Mucosa of descending colon (tissue), 3 donors: ENCODE results near the gene PLEKHM3. TPM values are rescaled to one million over a fixed set of nuclear protein-coding genes. Genes with fewer than 3 reads are reported as not detected.

Experiments used
- ATAC-seq: fragments of 200-7000 bp; cut with Tn5 transposase; one replicate; pipeline ENCODE4 v1.9.1; 2020; ENCODE audit warnings: mild to moderate bottlenecking, moderate library complexity
- DNase-seq, 3 donors: peaks; one replicate each; pipeline ENCODE4 v3.0.0-alpha.2; 2020
- H3K36me3 ChIP-seq: fragments of 200-600 bp; one replicate; pipeline ENCODE4 v1.8.0; 2021; ENCODE audit warnings: low read depth, mild to moderate bottlenecking
- H3K4me1 ChIP-seq: fragments of 200-600 bp; one replicate; pipeline ENCODE4 v1.8.0; 2021; ENCODE audit warnings: low read depth, mild to moderate bottlenecking
- H3K4me3 ChIP-seq: fragments of 200-600 bp; one replicate; pipeline ENCODE4 v1.8.0; 2021; ENCODE audit warnings: mild to moderate bottlenecking
- H3K9me3 ChIP-seq: fragments of 200-600 bp; one replicate; pipeline ENCODE4 v1.8.0; 2021; ENCODE audit warnings: mild to moderate bottlenecking
- intact Hi-C, 2 donors: fragments of 100-400 bp; cut with DNase I in 1 of 2; cut with micrococcal nuclease in 1 of 2; formaldehyde crosslinking; loops; one replicate each; pipeline versions ENCODE4 v1.11.0 to v1.11.1; 2022; cut with DNase I, micrococcal nuclease
- total RNA-seq, 3 donors: library from RNA; stranded (reverse); fragmentation: NEBNext Ultra II Directional in 2 of 3; extraction: Animal tissue kit (Norgen Biotek cat#: 25700) in 2 of 3; gene quantifications; one replicate each; pipeline versions ENCODE4 v1.2.1 to v1.2.4, GENCODE V29; 2021 to 2023
- TF ChIP-seq, protein P1 (sequence below): fragments of 200-600 bp; IDR thresholded peaks from one replicate; pipeline ENCODE4 v1.8.0; 2022; ENCODE audit warnings: antibody characterized with exemption, mild to moderate bottlenecking
- donor health status: DM: no; HTN: no; CAD: no; lungs with moderate emphysema.
- donor health status: DM: no; HTN: no; CAD: no.
- donor health status: DM: no; HTN: yes; CAD: no.

PLEKHM3 gene
- total RNA-seq, 3 donors from 2014 or later = 9.7 to 21.1 (median 12.9) TPM

DNA sequence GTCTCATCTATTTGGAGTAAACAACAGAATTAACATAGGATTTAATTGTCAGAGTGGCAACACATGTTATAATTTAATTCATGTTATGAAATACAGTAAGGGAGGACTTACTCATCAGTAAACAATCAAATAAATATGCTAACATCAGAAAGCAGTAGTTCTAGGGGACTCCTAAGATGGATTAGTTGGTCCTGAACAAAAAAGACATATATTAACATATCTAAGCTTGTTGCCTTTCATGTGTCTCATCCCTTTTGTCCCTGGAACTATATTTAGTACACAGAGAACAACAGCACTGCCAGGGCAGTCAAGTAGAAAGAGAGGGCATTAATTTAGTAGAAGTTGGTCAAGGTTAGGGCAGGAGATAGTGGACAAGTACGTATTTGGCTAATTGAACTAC lies 137.8 kb downstream of the PLEKHM3 start:
- intact Hi-C loops = no loop called here
- no peaks in the 10 kb centered on the region for H3K9me3 ChIP-seq
- ATAC-seq (no peak), DNase-seq (no peak)
- peaks cover 16% of the 10 kb centered on the region for H3K4me1 ChIP-seq
- TF ChIP-seq, protein P1, sequence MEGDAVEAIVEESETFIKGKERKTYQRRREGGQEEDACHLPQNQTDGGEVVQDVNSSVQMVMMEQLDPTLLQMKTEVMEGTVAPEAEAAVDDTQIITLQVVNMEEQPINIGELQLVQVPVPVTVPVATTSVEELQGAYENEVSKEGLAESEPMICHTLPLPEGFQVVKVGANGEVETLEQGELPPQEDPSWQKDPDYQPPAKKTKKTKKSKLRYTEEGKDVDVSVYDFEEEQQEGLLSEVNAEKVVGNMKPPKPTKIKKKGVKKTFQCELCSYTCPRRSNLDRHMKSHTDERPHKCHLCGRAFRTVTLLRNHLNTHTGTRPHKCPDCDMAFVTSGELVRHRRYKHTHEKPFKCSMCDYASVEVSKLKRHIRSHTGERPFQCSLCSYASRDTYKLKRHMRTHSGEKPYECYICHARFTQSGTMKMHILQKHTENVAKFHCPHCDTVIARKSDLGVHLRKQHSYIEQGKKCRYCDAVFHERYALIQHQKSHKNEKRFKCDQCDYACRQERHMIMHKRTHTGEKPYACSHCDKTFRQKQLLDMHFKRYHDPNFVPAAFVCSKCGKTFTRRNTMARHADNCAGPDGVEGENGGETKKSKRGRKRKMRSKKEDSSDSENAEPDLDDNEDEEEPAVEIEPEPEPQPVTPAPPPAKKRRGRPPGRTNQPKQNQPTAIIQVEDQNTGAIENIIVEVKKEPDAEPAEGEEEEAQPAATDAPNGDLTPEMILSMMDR = no peak
- H3K4me3 ChIP-seq = no peak overlapping the region
- no peaks in the 10 kb centered on the region for H3K36me3 ChIP-seq

DNA sequence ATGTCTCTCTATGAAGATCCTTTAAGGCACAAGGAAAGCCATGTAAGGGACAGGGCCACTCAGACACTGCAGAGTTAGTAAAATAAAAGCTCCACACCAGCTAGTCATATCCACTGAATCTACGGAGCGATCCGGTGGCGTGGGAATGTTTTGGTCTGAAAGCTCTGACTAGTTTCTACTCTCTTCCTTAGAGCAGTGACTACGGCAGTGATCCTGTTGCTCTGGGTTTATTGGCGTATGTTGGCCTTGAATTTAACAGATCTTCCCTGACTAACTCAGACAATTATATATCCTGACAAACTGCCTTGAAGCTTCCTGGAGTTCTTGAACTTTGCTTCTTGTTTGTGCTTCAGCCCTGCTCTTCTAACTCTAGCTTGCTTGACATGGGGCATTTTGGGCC lies 140.3 kb downstream of the PLEKHM3 start:
- H3K4me3 ChIP-seq = no peak overlapping the region
- intact Hi-C loops = no loop called here
- no peaks in the 10 kb centered on the region for H3K9me3 ChIP-seq
- H3K36me3 ChIP-seq = no peaks in the 10 kb centered on the region
- peak in 2 of 3 donors; percentile 45 to 68 for DNase-seq
- peak; percentile 98 for ATAC-seq
- H3K4me1 ChIP-seq = peaks cover 16% of the 10 kb centered on the region
- TF ChIP-seq, protein P1 = no peak

DNA sequence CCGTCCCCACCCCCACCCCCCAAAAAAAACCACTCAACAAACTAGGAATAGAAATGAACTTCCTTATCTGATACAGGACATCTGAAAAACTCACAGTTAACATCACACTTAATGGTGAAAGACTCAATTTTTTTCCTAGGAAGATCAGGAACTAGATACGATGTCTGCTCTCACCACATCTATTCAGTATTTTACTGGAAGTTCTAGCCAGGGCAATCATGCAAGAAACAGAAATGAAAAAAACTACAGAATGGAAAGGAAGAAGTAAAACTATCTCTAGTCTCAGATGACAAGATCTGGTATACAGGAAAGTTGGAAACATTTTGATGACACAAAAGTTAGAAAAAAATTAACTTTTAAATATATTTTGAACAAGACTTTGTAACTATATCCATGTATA lies 141.2 kb downstream of the PLEKHM3 start:
- no peak for DNase-seq
- H3K36me3 ChIP-seq = no peaks in the 10 kb centered on the region
- intact Hi-C loops = no loop called here
- H3K4me1 ChIP-seq = peaks cover 16% of the 10 kb centered on the region
- TF ChIP-seq, protein P1 = no peak
- H3K9me3 ChIP-seq = no peaks in the 10 kb centered on the region
- H3K4me3 ChIP-seq = no peak overlapping the region
- no peak for ATAC-seq

DNA sequence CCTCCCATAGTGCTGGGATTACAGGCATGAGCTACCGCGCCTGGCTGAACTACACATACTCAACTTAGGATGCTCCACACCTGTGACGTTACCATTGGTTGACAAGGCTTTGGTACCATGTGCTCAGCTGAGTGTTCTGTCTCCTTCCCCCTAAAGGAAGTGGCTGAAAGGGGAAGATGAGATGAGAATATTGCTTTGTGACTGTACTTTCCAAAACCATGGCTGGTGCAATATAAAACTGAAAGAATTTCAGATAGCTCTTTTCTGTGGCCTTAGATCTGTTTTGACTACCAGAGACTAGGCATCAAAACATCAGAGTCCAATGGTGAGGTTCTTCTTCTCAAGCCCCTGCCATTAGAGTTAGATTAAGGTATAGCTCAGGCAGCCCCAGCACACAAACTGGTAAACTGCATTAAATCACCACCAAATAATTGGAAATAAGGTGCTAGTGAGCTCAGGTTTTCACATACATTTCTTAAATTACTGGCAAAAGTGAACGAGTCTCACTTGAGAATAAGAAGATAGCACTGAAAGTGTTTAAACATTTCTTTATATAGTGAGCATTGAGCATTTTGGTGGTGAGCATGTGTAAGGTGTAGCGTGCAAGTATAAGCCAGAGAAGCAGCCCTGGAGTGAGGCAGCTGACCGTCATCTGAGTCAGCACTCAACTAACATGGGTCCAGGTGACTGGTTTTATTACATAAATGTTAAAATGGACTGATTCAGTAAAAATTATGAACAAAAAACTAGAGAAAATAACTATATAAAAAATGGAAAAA lies 142.1 kb downstream of the PLEKHM3 start:
- Histone ChIP-seq H3K36me3 (no peaks in the 10 kb centered on the region), H3K4me1 (peaks cover 16% of the 10 kb centered on the region), H3K9me3 (no peaks in the 10 kb centered on the region), H3K4me3 (no peak overlapping the region)
- TF ChIP-seq, protein P1 = no peak
- DNase-seq (no peak), ATAC-seq (no peak)
- intact Hi-C loops = no loop called here

DNA sequence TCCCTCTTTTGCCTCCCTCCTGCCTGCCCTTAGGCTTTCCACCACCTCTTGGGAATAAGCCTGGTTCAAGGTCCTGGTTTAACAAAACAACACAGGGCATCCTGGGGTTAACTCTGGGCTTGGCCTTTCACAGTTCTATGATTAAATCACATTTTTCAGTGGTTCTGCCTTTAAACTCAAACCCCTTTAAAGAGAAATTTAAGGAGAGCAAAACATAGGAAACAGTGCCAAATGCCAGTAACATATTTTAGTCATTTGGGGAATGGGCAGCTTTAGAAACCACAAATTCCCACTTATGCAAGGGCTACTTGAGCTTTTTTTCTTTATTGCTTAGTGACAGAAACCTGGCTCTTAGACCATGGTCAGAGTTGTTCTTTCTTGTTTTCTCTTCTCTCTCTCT lies 143.4 kb downstream of the PLEKHM3 start:
- Histone ChIP-seq H3K4me3 (no peak overlapping the region), H3K4me1 (peaks cover 16% of the 10 kb centered on the region), H3K9me3 (no peaks in the 10 kb centered on the region), H3K36me3 (no peaks in the 10 kb centered on the region)
- no peak for ATAC-seq
- no peak for DNase-seq
- TF ChIP-seq, protein P1 = no peak
- intact Hi-C loops = no loop called here
